ENCODE measurements around the gene CARD10.

DNA sequence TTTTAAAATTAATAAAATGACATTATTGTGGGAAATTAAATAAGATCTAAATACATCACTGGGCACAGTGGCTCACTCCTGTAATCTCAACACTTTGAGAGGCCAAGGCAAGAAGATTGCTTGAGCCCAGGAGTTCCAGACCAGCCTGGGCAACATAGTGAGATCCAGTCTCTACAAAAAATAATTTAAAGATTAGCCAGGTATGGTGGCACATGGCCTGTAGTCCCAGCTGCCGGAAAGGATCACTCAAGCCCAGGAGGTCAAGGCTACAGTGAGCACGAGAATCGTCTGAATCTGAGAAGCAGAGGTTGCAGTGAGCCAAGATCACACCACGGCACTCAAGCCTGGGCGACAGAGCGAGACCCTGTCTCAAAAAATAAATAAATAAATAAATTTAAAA is 15.9 kb upstream of the CARD10 start:
- TF ChIP-seq POLR2AphosphoS5 (IDR thresholded peaks at IDR 0.05) (no peak), POLR2A (IDR thresholded peaks at IDR 0.05; ENCODE audit: low read depth) (no peak), EP300 (IDR thresholded peaks at IDR 0.05) (no peak)
- TF ChIP-seq, protein P1, sequence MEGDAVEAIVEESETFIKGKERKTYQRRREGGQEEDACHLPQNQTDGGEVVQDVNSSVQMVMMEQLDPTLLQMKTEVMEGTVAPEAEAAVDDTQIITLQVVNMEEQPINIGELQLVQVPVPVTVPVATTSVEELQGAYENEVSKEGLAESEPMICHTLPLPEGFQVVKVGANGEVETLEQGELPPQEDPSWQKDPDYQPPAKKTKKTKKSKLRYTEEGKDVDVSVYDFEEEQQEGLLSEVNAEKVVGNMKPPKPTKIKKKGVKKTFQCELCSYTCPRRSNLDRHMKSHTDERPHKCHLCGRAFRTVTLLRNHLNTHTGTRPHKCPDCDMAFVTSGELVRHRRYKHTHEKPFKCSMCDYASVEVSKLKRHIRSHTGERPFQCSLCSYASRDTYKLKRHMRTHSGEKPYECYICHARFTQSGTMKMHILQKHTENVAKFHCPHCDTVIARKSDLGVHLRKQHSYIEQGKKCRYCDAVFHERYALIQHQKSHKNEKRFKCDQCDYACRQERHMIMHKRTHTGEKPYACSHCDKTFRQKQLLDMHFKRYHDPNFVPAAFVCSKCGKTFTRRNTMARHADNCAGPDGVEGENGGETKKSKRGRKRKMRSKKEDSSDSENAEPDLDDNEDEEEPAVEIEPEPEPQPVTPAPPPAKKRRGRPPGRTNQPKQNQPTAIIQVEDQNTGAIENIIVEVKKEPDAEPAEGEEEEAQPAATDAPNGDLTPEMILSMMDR (IDR thresholded peaks at IDR 0.05) = no peak

All from esophagus muscularis mucosa (tissue), 4 donors.